ENCODE data around the gene FES. TPM values are rescaled to one million over a fixed set of nuclear protein-coding genes. Genes with fewer than 3 reads are reported as not detected.

Gene FES
- polyA plus RNA-seq, 3 donors, result 140 to 260 (median 157) TPM

- DNase-seq, result no peak
- H3K4me3 ChIP-seq (replicated peaks in 1 of 3; ENCODE audit: low read depth in 2 of 3, low read length in 3 of 3), result no peak overlapping the region
- peaks cover 0 to 12% (median 6%) of the 10 kb centered on the region in 3 donors for H3K27me3 Mint-ChIP-seq (ENCODE audit: low read depth in 3 of 3)
- no peak overlapping the region for H3K9ac ChIP-seq (ENCODE audit: insufficient read depth, low read length, poor library complexity, severe bottlenecking)
- H3K4me1 ChIP-seq (ENCODE audit: control insufficient read depth in 1 of 2, insufficient read depth in 2 of 2, low read length in 2 of 2), result peaks cover 16 to 23% of the 10 kb centered on the region in 2 donors
- peaks cover 25% of the 10 kb centered on the region for H3K4me1 Mint-ChIP-seq
- H2AFZ ChIP-seq (ENCODE audit: insufficient read depth, low read depth, low read length, poor library complexity, severe bottlenecking), result no peak overlapping the region
- peaks cover 47 to 52% of the 10 kb centered on the region in 2 donors for H3K36me3 Mint-ChIP-seq
- H3K79me2 ChIP-seq (ENCODE audit: insufficient read depth, low read length), result peaks cover 20% of the 10 kb centered on the region
- no peaks in the 10 kb centered on the region for H3K27me3 ChIP-seq (ENCODE audit: control insufficient read depth in 2 of 2, insufficient read depth in 2 of 2, low read length in 2 of 2)
- H3K9me3 ChIP-seq (replicated peaks in 1 of 2; ENCODE audit: control insufficient read depth in 1 of 2, insufficient read depth in 1 of 2, low read length in 2 of 2), result no peaks in the 10 kb centered on the region
- H3K36me3 ChIP-seq (replicated peaks in 1 of 2; ENCODE audit: control insufficient read depth in 1 of 2, insufficient read depth in 2 of 2, low read length in 2 of 2), result peaks cover 46 to 50% of the 10 kb centered on the region in 2 donors
- no peak overlapping the region for H3K4me2 ChIP-seq (replicated peaks; ENCODE audit: extremely low read depth, low read length, poor library complexity, severe bottlenecking)
- peaks cover 42% of the 10 kb centered on the region for H4K20me1 ChIP-seq (ENCODE audit: insufficient read depth, low read length)
- H3K4me3 Mint-ChIP-seq, result no peak overlapping the region
- H3K27ac ChIP-seq (ENCODE audit: low read depth in 1 of 2, low read length in 2 of 2), result no peak overlapping the region
- 96% methylated on average over 4 of the region's 9 CpGs for WGBS (ENCODE audit: insufficient coverage)
- no peak overlapping the region for H3K27ac Mint-ChIP-seq
- no peaks in the 10 kb centered on the region for H3K9me3 Mint-ChIP-seq
- intact Hi-C loops (cut with micrococcal nuclease), result no loop called here
- TF ChIP-seq CTCF (IDR thresholded peaks at IDR 0.05), result no peak
Observed at GRCh38 chr15:90904746-90905145, 20.4 kb downstream of the FES start.

GRCh38 chr15:90905306-90906180 is 21.2 kb downstream of the FES start:
- H3K27ac ChIP-seq (ENCODE audit: low read depth in 1 of 2, low read length in 2 of 2), result no peak overlapping the region
- H3K4me2 ChIP-seq (replicated peaks; ENCODE audit: extremely low read depth, low read length, poor library complexity, severe bottlenecking), result no peak overlapping the region
- Mint-ChIP-seq H3K4me1 (peaks cover 25% of the 10 kb centered on the region), H3K9me3 (no peaks in the 10 kb centered on the region), H3K27me3 (ENCODE audit: low read depth in 3 of 3) (peaks cover 0 to 10% (median 7%) of the 10 kb centered on the region in 3 donors), H3K27ac (no peak overlapping the region), H3K4me3 (no peak overlapping the region), H3K36me3 (peaks cover 55 to 60% of the 10 kb centered on the region in 2 donors)
- peaks cover 25% of the 10 kb centered on the region for H3K79me2 ChIP-seq (ENCODE audit: insufficient read depth, low read length)
- no peak for TF ChIP-seq CTCF (IDR thresholded peaks at IDR 0.05)
- DNase-seq, result no peak
- H3K9me3 ChIP-seq (replicated peaks in 1 of 2; ENCODE audit: control insufficient read depth in 1 of 2, insufficient read depth in 1 of 2, low read length in 2 of 2), result no peaks in the 10 kb centered on the region
- no peaks in the 10 kb centered on the region for H3K27me3 ChIP-seq (ENCODE audit: control insufficient read depth in 2 of 2, insufficient read depth in 2 of 2, low read length in 2 of 2)
- H3K9ac ChIP-seq (ENCODE audit: insufficient read depth, low read length, poor library complexity, severe bottlenecking), result no peak overlapping the region
- peaks cover 42% of the 10 kb centered on the region for H4K20me1 ChIP-seq (ENCODE audit: insufficient read depth, low read length)
- peaks cover 54 to 58% of the 10 kb centered on the region in 2 donors for H3K36me3 ChIP-seq (replicated peaks in 1 of 2; ENCODE audit: control insufficient read depth in 1 of 2, insufficient read depth in 2 of 2, low read length in 2 of 2)
- peaks cover 16 to 23% of the 10 kb centered on the region in 2 donors for H3K4me1 ChIP-seq (ENCODE audit: control insufficient read depth in 1 of 2, insufficient read depth in 2 of 2, low read length in 2 of 2)
- H3K4me3 ChIP-seq (replicated peaks in 1 of 3; ENCODE audit: low read depth in 2 of 3, low read length in 3 of 3), result no peak overlapping the region
- WGBS (ENCODE audit: insufficient coverage), result over 99% methylated on average over 26 of the region's 28 CpGs
- no peak overlapping the region for H2AFZ ChIP-seq (ENCODE audit: insufficient read depth, low read depth, low read length, poor library complexity, severe bottlenecking)
- intact Hi-C loops (cut with micrococcal nuclease), result no loop called here
